ENCODE data around the gene PYGB.

GRCh38 chr20:25345721-25346120 is 97.8 kb downstream of the PYGB start:
- TF ChIP-seq, protein P1, sequence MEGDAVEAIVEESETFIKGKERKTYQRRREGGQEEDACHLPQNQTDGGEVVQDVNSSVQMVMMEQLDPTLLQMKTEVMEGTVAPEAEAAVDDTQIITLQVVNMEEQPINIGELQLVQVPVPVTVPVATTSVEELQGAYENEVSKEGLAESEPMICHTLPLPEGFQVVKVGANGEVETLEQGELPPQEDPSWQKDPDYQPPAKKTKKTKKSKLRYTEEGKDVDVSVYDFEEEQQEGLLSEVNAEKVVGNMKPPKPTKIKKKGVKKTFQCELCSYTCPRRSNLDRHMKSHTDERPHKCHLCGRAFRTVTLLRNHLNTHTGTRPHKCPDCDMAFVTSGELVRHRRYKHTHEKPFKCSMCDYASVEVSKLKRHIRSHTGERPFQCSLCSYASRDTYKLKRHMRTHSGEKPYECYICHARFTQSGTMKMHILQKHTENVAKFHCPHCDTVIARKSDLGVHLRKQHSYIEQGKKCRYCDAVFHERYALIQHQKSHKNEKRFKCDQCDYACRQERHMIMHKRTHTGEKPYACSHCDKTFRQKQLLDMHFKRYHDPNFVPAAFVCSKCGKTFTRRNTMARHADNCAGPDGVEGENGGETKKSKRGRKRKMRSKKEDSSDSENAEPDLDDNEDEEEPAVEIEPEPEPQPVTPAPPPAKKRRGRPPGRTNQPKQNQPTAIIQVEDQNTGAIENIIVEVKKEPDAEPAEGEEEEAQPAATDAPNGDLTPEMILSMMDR (IDR thresholded peaks at IDR 0.05): no peak
- TF ChIP-seq SIN3A (IDR thresholded peaks at IDR 0.05; ENCODE audit: borderline replicate concordance, insufficient read depth, low read depth, low read length): no peak
- no peak for TF ChIP-seq POLR2AphosphoS5 (IDR thresholded peaks at IDR 0.05; ENCODE audit: low read depth, low read length)

All from Panc1 (cell line).